CD4-positive, alpha-beta memory T cell (primary cell): ENCODE results near the gene GPATCH2. TPM values are rescaled to one million over a fixed set of nuclear protein-coding genes. Genes with fewer than 3 reads are reported as not detected.

Experiments
- CTCF ChIA-PET: fragments of 350-600 bp; sonication (Branson Sonifier 250); formaldehyde crosslinking; loops from one replicate; lab custom pipeline; 2021; ENCODE audit warnings: inconsistent platforms; ENCODE audit not compliant: partially characterized antibody; lab: Charles Lee
- POLR2A ChIA-PET: fragments of 350-600 bp; sonication (Branson Sonifier 250); formaldehyde crosslinking; loops from one replicate; lab custom pipeline; 2021; ENCODE audit not compliant: partially characterized antibody; lab: Charles Lee
- DNase-seq, 5 donors: peaks; one replicate each; pipeline versions ENCODE4 v3.0.0 to v3.0.0-alpha.2; 2020 to 2022; ENCODE audit warnings: mixed read lengths in 1 of 5
- H3K27ac ChIP-seq: one replicate; pipeline ENCODE4 v1.7.0; 2013; ENCODE audit warnings: low read depth, low read length
- H3K27me3 ChIP-seq: 2 replicates; pipeline ENCODE4 v1.7.0; 2013; ENCODE audit warnings: mild to moderate bottlenecking, low read length, moderate library complexity; ENCODE audit not compliant: insufficient read depth
- H3K36me3 ChIP-seq: 2 replicates; pipeline ENCODE4 v1.7.0; 2013; ENCODE audit warnings: mild to moderate bottlenecking, low read length, moderate library complexity; ENCODE audit not compliant: insufficient read depth
- H3K4me1 ChIP-seq: 2 replicates; pipeline ENCODE4 v1.7.0; 2013; ENCODE audit warnings: mild to moderate bottlenecking, low read length, moderate library complexity; ENCODE audit not compliant: insufficient read depth
- H3K4me3 ChIP-seq, 2 donors: one replicate each; pipeline ENCODE4 v1.7.0; 2013; ENCODE audit warnings: low read length in 2 of 2, mild to moderate bottlenecking in 1 of 2
- H3K9me3 ChIP-seq, 2 donors: one replicate each; pipeline ENCODE4 v1.7.0; 2013; ENCODE audit warnings: low read length in 2 of 2, control low read depth in 1 of 2; ENCODE audit not compliant: control insufficient read depth in 1 of 2
- H3K27ac Mint-ChIP-seq, 7 donors: one replicate each; pipeline ENCODE4 v1.8.0; 2020 to 2021; ENCODE audit warnings: mixed read lengths in 7 of 7, mild to moderate bottlenecking in 6 of 7, inconsistent platforms in 3 of 7, moderate library complexity in 3 of 7
- H3K27me3 Mint-ChIP-seq, 2 donors: one replicate each; pipeline ENCODE4 v1.8.0; 2020 to 2021; ENCODE audit warnings: mixed read lengths in 2 of 2
- H3K36me3 Mint-ChIP-seq, 2 donors: one replicate each; pipeline ENCODE4 v1.8.0; 2020 to 2021; ENCODE audit warnings: mixed read lengths in 2 of 2, inconsistent platforms in 1 of 2, mild to moderate bottlenecking in 1 of 2
- H3K4me1 Mint-ChIP-seq, 4 donors: one replicate each; pipeline ENCODE4 v1.8.0; 2020 to 2021; ENCODE audit warnings: mixed read lengths in 4 of 4, mild to moderate bottlenecking in 1 of 4
- H3K4me3 Mint-ChIP-seq, 8 donors: one replicate each; pipeline ENCODE4 v1.8.0; 2020 to 2021; ENCODE audit warnings: mixed read lengths in 8 of 8, mild to moderate bottlenecking in 7 of 8, moderate library complexity in 6 of 8, inconsistent platforms in 3 of 8
- H3K9me3 Mint-ChIP-seq, 8 donors: one replicate each; pipeline ENCODE4 v1.8.0; 2020 to 2021; ENCODE audit warnings: mixed read lengths in 8 of 8, mild to moderate bottlenecking in 5 of 8, inconsistent platforms in 3 of 8, moderate library complexity in 1 of 8
- intact Hi-C: fragments of 100-400 bp; cut with micrococcal nuclease; formaldehyde crosslinking; loops from one replicate; pipeline ENCODE4 v1.15.1; 2023
- polyA plus RNA-seq, 2 donors: library from polyadenylated mRNA; unstranded; fragments of 300-500 nt; fragmentation: Illumina TruSeq; gene quantifications; one replicate each; pipeline ENCODE4 v1.2.3, GENCODE V29; 2021
- total RNA-seq, 2 experiments: library from RNA; stranded (reverse); gene quantifications; one replicate each; pipeline ENCODE4 v1.2.3, GENCODE V29; 2021

The GPATCH2 gene
- total and polyA plus RNA-seq, 4 experiments from 2014 or later: 1.8 to 11.3 (median 6.5) TPM

DNA sequence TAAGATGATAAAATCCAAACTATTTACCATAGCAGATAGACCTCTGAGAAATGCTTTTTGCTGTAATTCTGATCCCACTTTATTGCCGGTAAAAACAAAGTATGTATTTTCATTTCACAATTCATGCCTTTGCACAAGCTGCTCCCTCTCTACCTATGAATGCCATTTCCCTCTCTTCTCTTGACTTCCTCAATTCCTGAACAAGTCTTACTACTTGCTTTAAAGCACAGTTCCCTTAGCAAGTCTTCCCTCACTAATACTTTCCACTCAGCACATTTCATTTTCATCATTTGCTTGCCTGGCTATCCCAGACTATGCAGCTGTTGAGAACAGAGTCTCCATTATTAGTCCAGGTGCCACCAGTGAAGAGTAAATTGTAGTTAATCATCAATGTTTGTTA lies 13.8 kb downstream of the GPATCH2 start:
- H3K9me3 Mint-ChIP-seq: no peaks in the 10 kb centered on the region
- Histone ChIP-seq H3K4me1 (peaks cover 4% of the 10 kb centered on the region), H3K36me3 (peaks cover 6% of the 10 kb centered on the region), H3K27me3 (no peaks in the 10 kb centered on the region), H3K27ac (no peak overlapping the region), H3K9me3 (no peaks in the 10 kb centered on the region), H3K4me3 (no peak overlapping the region)
- peak overlapping the region in 1 of 7 donors; percentile 32 for H3K27ac Mint-ChIP-seq
- no peaks in the 10 kb centered on the region for H3K27me3 Mint-ChIP-seq
- peaks cover 11 to 34% (median 19%) of the 10 kb centered on the region in 4 donors for H3K4me1 Mint-ChIP-seq
- DNase-seq: no peak
- ChIA-PET POLR2A (interaction anchor here (1.1 kb wide), 1 partner anchor 14 kb away, joined by 3 read pairs; the partner anchor contains the start of genes GPATCH2 and SPATA17), CTCF (interaction anchor here (1.5 kb wide), 1 partner anchor 14 kb away, joined by 6 read pairs; the partner anchor contains the start of genes GPATCH2 and SPATA17)
- H3K36me3 Mint-ChIP-seq: peaks cover 29 to 36% of the 10 kb centered on the region in 2 donors
- H3K4me3 Mint-ChIP-seq: no peak overlapping the region
- intact Hi-C loops: no loop called here

DNA sequence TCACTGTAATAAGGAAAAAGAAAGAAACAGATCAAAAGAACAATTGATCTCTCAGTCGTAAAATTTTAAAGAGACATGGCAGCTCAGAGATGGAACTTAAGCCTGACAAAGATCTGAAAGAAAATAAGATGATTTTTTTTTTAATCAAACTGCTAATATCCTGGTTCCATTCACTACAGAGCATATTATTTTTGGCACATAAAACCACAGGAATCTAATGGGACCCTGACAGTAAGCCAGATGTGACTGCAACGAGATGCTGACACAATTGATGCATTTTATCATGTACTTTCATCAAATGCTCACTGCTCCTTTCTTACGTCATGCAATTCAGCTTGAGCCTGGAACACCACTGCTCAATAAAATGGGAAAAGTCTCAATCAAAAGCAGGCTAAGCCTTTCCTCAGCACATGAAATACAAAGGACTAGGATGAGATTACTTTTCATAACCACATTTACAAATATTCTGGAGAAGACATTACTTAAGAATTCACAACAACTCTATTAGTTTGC lies 16.6 kb downstream of the GPATCH2 start:
- Histone ChIP-seq H3K4me3 (no peak overlapping the region), H3K4me1 (no peaks in the 10 kb centered on the region), H3K36me3 (peaks cover 9% of the 10 kb centered on the region), H3K27me3 (no peaks in the 10 kb centered on the region), H3K9me3 (no peaks in the 10 kb centered on the region), H3K27ac (no peak overlapping the region)
- Mint-ChIP-seq H3K9me3 (no peaks in the 10 kb centered on the region), H3K27ac (no peak overlapping the region), H3K27me3 (no peaks in the 10 kb centered on the region), H3K36me3 (peaks cover 41 to 43% of the 10 kb centered on the region in 2 donors), H3K4me1 (peaks cover 5 to 25% (median 10%) of the 10 kb centered on the region in 4 donors), H3K4me3 (no peak overlapping the region)
- ChIA-PET POLR2A (no interaction called here), CTCF (interaction anchor here (0.9 kb wide), 1 partner anchor 16 kb away, joined by 3 read pairs; the partner anchor contains the start of gene GPATCH2)
- intact Hi-C loops: no loop called here
- DNase-seq: no peak

DNA sequence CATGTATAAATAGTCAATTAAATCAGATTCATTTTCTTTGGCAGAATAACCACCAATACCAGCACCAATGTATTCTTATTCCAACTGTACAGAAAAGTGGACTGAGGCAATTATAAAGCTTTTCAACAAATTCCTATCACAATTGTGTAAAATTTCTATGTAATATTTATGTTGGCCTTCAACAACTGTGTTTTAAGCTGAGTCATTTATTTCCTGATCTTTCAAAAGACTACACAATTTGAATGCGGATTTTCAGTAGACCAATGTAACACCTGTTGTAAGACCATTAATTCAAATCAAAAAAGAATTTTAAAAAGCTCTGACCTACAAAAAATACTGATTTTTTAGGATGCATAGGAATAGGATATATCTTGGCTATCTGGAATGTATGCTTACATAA lies 25.5 kb downstream of the GPATCH2 start:
- Histone ChIP-seq H3K27me3 (no peaks in the 10 kb centered on the region), H3K36me3 (peaks cover 10% of the 10 kb centered on the region), H3K4me3 (no peak overlapping the region), H3K9me3 (no peaks in the 10 kb centered on the region), H3K27ac (no peak overlapping the region), H3K4me1 (no peaks in the 10 kb centered on the region)
- Mint-ChIP-seq H3K9me3 (no peaks in the 10 kb centered on the region), H3K36me3 (peaks cover 33 to 41% of the 10 kb centered on the region in 2 donors), H3K4me1 (peaks cover 0 to 5% (median under 1%) of the 10 kb centered on the region in 4 donors), H3K27me3 (no peaks in the 10 kb centered on the region), H3K4me3 (no peak overlapping the region), H3K27ac (no peak overlapping the region)
- ChIA-PET POLR2A (interaction anchor here (1.5 kb wide), 1 partner anchor 25 kb away, joined by 3 read pairs; the partner anchor contains the start of gene GPATCH2), CTCF (no interaction called here)
- intact Hi-C loops: no loop called here
- no peak for DNase-seq

DNA sequence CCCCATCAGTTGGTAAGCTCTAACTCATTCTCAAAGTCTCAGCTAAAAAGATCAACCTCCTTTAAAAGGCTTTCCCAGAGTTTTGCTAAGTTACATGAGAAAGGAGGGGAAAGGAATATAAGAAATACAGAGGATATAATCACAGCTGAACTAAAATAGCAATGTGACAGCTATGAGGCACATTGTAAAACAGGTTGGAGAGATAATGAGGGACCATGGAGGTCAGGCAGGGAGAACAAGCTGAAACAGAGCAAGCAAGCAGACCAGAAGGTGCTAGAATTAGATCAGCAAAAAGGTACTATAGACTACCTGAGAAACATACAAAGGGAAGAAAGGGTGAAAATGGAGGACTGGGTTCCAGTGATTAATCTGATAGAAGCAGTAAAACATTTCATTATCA lies 28.5 kb downstream of the GPATCH2 start:
- Mint-ChIP-seq H3K4me3 (no peak overlapping the region), H3K36me3 (peaks cover 25 to 36% of the 10 kb centered on the region in 2 donors), H3K4me1 (peaks cover 0 to 5% (median 2%) of the 10 kb centered on the region in 4 donors), H3K27me3 (no peaks in the 10 kb centered on the region), H3K9me3 (no peaks in the 10 kb centered on the region), H3K27ac (no peak overlapping the region)
- no peaks in the 10 kb centered on the region for H3K9me3 ChIP-seq
- ChIA-PET POLR2A (no interaction called here), CTCF (no interaction called here)
- no peak overlapping the region for H3K4me3 ChIP-seq
- H3K4me1 ChIP-seq: no peaks in the 10 kb centered on the region
- intact Hi-C loops: no loop called here
- H3K36me3 ChIP-seq: no peaks in the 10 kb centered on the region
- no peak for DNase-seq
- no peaks in the 10 kb centered on the region for H3K27me3 ChIP-seq
- H3K27ac ChIP-seq: no peak overlapping the region

DNA sequence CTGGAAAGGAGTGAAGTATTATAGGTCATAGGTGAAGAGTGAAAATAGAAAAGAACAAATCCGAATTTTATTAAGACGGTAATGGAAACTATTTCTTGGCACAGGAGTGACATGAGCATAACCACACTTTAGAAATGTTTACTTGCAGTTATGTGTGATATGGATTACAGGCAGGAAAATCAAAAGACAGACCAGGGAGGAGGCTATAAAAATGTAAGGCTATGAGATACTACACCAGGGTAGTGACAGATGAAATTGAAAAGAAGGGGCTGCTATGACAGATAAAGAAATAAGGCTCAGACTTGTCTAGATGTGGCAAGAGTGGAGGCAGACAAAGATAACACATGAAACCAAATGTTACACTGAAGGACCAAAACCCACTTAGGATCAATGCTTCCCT lies 31.7 kb downstream of the GPATCH2 start:
- CTCF ChIA-PET: no interaction called here
- intact Hi-C loops: no loop called here

DNA sequence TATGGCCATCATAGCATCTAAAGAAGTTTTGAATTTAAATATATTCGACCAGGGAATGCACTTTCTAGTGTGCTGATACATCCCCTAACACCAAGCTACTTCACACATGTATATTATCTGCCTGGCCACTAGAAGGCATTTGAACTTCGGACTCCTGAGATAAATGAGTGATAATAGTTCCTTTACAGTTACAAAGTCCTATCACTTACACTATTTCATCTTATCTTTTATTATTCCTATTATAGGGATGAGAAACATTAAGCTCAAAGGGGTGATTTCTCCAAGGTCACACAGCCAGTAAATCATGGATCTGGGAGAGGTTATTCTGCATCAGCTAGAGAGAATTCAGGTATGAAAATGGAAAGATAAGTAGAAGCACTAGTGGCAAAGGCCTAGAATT lies 40.3 kb downstream of the GPATCH2 start:
- Histone ChIP-seq H3K4me1 (no peaks in the 10 kb centered on the region), H3K9me3 (no peaks in the 10 kb centered on the region), H3K27me3 (no peaks in the 10 kb centered on the region), H3K27ac (no peak overlapping the region), H3K4me3 (no peak overlapping the region), H3K36me3 (no peaks in the 10 kb centered on the region)
- Mint-ChIP-seq H3K27me3 (no peaks in the 10 kb centered on the region), H3K36me3 (peaks cover 11 to 14% of the 10 kb centered on the region in 2 donors), H3K27ac (no peak overlapping the region), H3K4me3 (no peak overlapping the region), H3K9me3 (peaks cover 0 to 2% (median 0%) of the 10 kb centered on the region in 8 donors), H3K4me1 (peaks cover 0 to 7% (median under 1%) of the 10 kb centered on the region in 4 donors)
- POLR2A ChIA-PET: no interaction called here
- intact Hi-C loops: no loop called here
- CTCF ChIA-PET: no interaction called here
- DNase-seq: no peak

More for the DNA sequence above, 31.7 kb downstream of the GPATCH2 start:
- no peak for DNase-seq
- H3K36me3 Mint-ChIP-seq: peaks cover 16 to 30% of the 10 kb centered on the region in 2 donors
- H3K9me3 Mint-ChIP-seq: no peaks in the 10 kb centered on the region
- H3K27me3 Mint-ChIP-seq: no peaks in the 10 kb centered on the region
- Histone ChIP-seq H3K36me3 (no peaks in the 10 kb centered on the region), H3K9me3 (no peaks in the 10 kb centered on the region), H3K4me1 (no peaks in the 10 kb centered on the region), H3K27me3 (no peaks in the 10 kb centered on the region), H3K4me3 (no peak overlapping the region), H3K27ac (no peak overlapping the region)
- POLR2A ChIA-PET: no interaction called here
- peak overlapping the region in 1 of 7 donors; percentile 5 for H3K27ac Mint-ChIP-seq
- H3K4me3 Mint-ChIP-seq: no peak overlapping the region
- H3K4me1 Mint-ChIP-seq: peaks cover 0 to 7% (median 0%) of the 10 kb centered on the region in 4 donors

DNA sequence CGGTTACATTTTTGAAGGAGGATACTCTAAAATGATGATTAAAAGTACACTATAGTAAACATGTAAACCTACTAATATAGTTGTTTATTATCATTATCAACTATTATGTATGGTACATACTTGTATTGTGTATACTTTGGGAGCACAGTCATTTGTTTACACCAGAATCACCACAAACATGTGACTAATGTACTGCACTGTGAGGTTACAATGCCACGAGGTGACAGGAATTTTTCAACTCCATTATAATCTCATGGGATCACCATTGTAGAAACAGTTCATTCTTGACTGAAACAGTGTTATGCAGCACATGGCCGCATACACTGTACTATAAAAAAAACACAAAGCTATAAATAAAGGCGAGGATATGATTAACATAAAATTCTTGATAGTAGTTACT lies 44.3 kb downstream of the GPATCH2 start:
- Histone ChIP-seq H3K4me3 (no peak overlapping the region), H3K27me3 (no peaks in the 10 kb centered on the region), H3K36me3 (no peaks in the 10 kb centered on the region), H3K4me1 (no peaks in the 10 kb centered on the region), H3K9me3 (no peaks in the 10 kb centered on the region), H3K27ac (no peak overlapping the region)
- ChIA-PET CTCF (no interaction called here), POLR2A (no interaction called here)
- H3K4me3 Mint-ChIP-seq: no peak overlapping the region
- peaks cover 16 to 21% of the 10 kb centered on the region in 2 donors for H3K36me3 Mint-ChIP-seq
- DNase-seq: no peak
- H3K27ac Mint-ChIP-seq: no peak overlapping the region
- peaks cover 0 to 4% (median under 1%) of the 10 kb centered on the region in 4 donors for H3K4me1 Mint-ChIP-seq
- no peaks in the 10 kb centered on the region for H3K27me3 Mint-ChIP-seq
- H3K9me3 Mint-ChIP-seq: peaks cover 0 to 2% (median 0%) of the 10 kb centered on the region in 8 donors
- intact Hi-C loops: no loop called here
